Breast epithelium (tissue), 4 donors: Measurements from ENCODE around the gene TPRX2. TPM values are rescaled to one million over a fixed set of nuclear protein-coding genes. Genes with fewer than 3 reads are reported as not detected.

Source experiments
- DNase-seq, 2 donors: peaks; one replicate each; pipeline ENCODE4 v3.0.0-alpha.2; 2019; ENCODE audit warnings: low spot score in 2 of 2
- H3K27ac ChIP-seq, 2 donors: fragments of 200-600 bp; sonication (generic) in 1 of 2; one replicate each; pipeline ENCODE4 v1.5.1; 2016 to 2019; ENCODE audit warnings: mild to moderate bottlenecking in 1 of 2
- H3K27me3 ChIP-seq, 2 donors: fragments of 200-600 bp; sonication (generic) in 1 of 2; one replicate each; pipeline versions ENCODE4 v1.5.1 to v1.6.0; 2017 to 2019; ENCODE audit warnings: control low read depth in 1 of 2, mild to moderate bottlenecking in 1 of 2
- H3K36me3 ChIP-seq: fragments of 200-600 bp; one replicate; pipeline ENCODE4 v1.5.1; 2019
- H3K4me1 ChIP-seq, 2 donors: fragments of 200-600 bp; sonication (generic); one replicate each; pipeline ENCODE4 v1.5.1; 2016 to 2019; ENCODE audit warnings: control low read depth in 1 of 2
- H3K4me3 ChIP-seq, 3 donors: fragments of 200-600 bp; sonication (generic); 1 replicate in 2 of 3; 2 replicates in 1 of 3; pipeline ENCODE4 v1.5.1; 2016 to 2019; ENCODE audit warnings: mild to moderate bottlenecking in 3 of 3, moderate library complexity in 2 of 3
- H3K9me3 ChIP-seq, 2 donors: fragments of 200-600 bp; sonication (generic) in 1 of 2; one replicate each; pipeline ENCODE4 v1.5.1; 2016 to 2019; ENCODE audit warnings: control low read depth in 1 of 2
- CTCF ChIP-seq, 3 donors: fragments of 450-650 bp; IDR thresholded peaks; one replicate each; pipeline ENCODE4 v1.5.1; 2016 to 2017; ENCODE audit warnings: antibody characterized with exemption in 3 of 3, mild to moderate bottlenecking in 3 of 3, moderate library complexity in 3 of 3
- POLR2A ChIP-seq: fragments of 450-650 bp; IDR thresholded peaks from one replicate; pipeline ENCODE4 v1.6.1; 2016; ENCODE audit warnings: antibody characterized with exemption, mild to moderate bottlenecking, moderate library complexity
- POLR2AphosphoS5 ChIP-seq, 3 donors: sonication (generic); formaldehyde crosslinking; IDR thresholded peaks; one replicate each; pipeline ENCODE4 v1.6.1; 2017; ENCODE audit warnings: antibody characterized with exemption in 3 of 3
- intact Hi-C: fragments of 100-400 bp; cut with DNase I; formaldehyde crosslinking; loops from one replicate; pipeline ENCODE4 v1.15.1; 2023; ENCODE audit warnings: low total_unique reads
- total RNA-seq, 3 donors: library from RNA; depleted of rRNA; stranded (reverse); fragments of >200 nt; gene quantifications; one replicate each; pipeline ENCODE4 v1.1.0, GENCODE V29; 2016

Gene TPRX2
- total RNA-seq, 3 donors from 2014 or later = not detected

- no peaks in the 10 kb centered on the region for H3K4me1 ChIP-seq
- no peaks in the 10 kb centered on the region for H3K27me3 ChIP-seq
- intact Hi-C loops = no loop called here
- H3K9me3 ChIP-seq = no peaks in the 10 kb centered on the region
- H3K4me3 ChIP-seq = no peak overlapping the region
- no peak overlapping the region for H3K27ac ChIP-seq
- no peaks in the 10 kb centered on the region for H3K36me3 ChIP-seq
- DNase-seq = no peak
- TF ChIP-seq POLR2AphosphoS5 (IDR thresholded peaks at IDR 0.05) (no peak), POLR2A (no peak), CTCF (IDR thresholded peaks at IDR 0.05) (no peak)
These were observed 23.0 kb upstream of the TPRX2 start for GRCh38 chr19:47836038-47836437.

- TF ChIP-seq POLR2AphosphoS5 (IDR thresholded peaks at IDR 0.05) (no peak), CTCF (IDR thresholded peaks at IDR 0.05) (no peak), POLR2A (no peak)
- no peak overlapping the region for H3K27ac ChIP-seq
- no peaks in the 10 kb centered on the region for H3K4me1 ChIP-seq
- intact Hi-C loops = no loop called here
- DNase-seq = no peak
- H3K4me3 ChIP-seq = no peak overlapping the region
- H3K9me3 ChIP-seq = no peaks in the 10 kb centered on the region
- no peaks in the 10 kb centered on the region for H3K36me3 ChIP-seq
- peaks cover 0 to 4% of the 10 kb centered on the region in 2 donors for H3K27me3 ChIP-seq
These were observed 19.6 kb upstream of the TPRX2 start for GRCh38 chr19:47839411-47839810.

- Histone ChIP-seq H3K4me1 (no peaks in the 10 kb centered on the region), H3K27me3 (peaks cover 0 to 4% of the 10 kb centered on the region in 2 donors), H3K9me3 (no peaks in the 10 kb centered on the region), H3K4me3 (no peak overlapping the region), H3K27ac (no peak overlapping the region), H3K36me3 (no peaks in the 10 kb centered on the region)
- intact Hi-C loops = no loop called here
- TF ChIP-seq POLR2A (no peak), POLR2AphosphoS5 (IDR thresholded peaks at IDR 0.05) (no peak), CTCF (IDR thresholded peaks at IDR 0.05) (no peak)
- no peak for DNase-seq
These were observed 19.1 kb upstream of the TPRX2 start for GRCh38 chr19:47839913-47840312.

- no peak for DNase-seq
These were observed 16.1 kb upstream of the TPRX2 start for GRCh38 chr19:47842941-47843340.

GRCh38 chr19:47848425-47848822 is 10.6 kb upstream of the TPRX2 start:
- H3K27ac ChIP-seq = no peak overlapping the region
- no peak overlapping the region for H3K4me3 ChIP-seq
- H3K4me1 ChIP-seq = no peaks in the 10 kb centered on the region
- intact Hi-C loops = no loop called here
- no peaks in the 10 kb centered on the region for H3K36me3 ChIP-seq
- no peaks in the 10 kb centered on the region for H3K9me3 ChIP-seq
- H3K27me3 ChIP-seq = peaks cover 0 to 31% of the 10 kb centered on the region in 2 donors
- no peak for DNase-seq
- TF ChIP-seq POLR2AphosphoS5 (IDR thresholded peaks at IDR 0.05) (no peak), CTCF (IDR thresholded peaks at IDR 0.05) (no peak), POLR2A (no peak)

More at GRCh38 chr19:47842941-47843340, 16.1 kb upstream of the TPRX2 start:
- H3K27me3 ChIP-seq = peaks cover 0 to 8% of the 10 kb centered on the region in 2 donors
- H3K4me3 ChIP-seq = no peak overlapping the region
- no peaks in the 10 kb centered on the region for H3K4me1 ChIP-seq
- no peaks in the 10 kb centered on the region for H3K9me3 ChIP-seq
- no peak overlapping the region for H3K27ac ChIP-seq
- intact Hi-C loops = no loop called here
- H3K36me3 ChIP-seq = no peaks in the 10 kb centered on the region
- TF ChIP-seq CTCF (IDR thresholded peaks at IDR 0.05) (no peak), POLR2AphosphoS5 (IDR thresholded peaks at IDR 0.05) (no peak), POLR2A (no peak)
